Measurements from ENCODE around the gene ZNG1A. TPM values are rescaled to one million over a fixed set of nuclear protein-coding genes. Genes with fewer than 3 reads are reported as not detected.

Gene ZNG1A
- total and polyA plus RNA-seq, 9 of the 15 experiments (the other 6 are each of a cell fraction or from before 2014, with no cell fraction given): 20.7 to 90.6 (median 41.7) TPM

- TF ChIP-seq MGA (IDR thresholded peaks at IDR 0.05): peak; percentile 52
- peak; percentile 9; the same call in 1 of the 2 replicates for TF ChIP-seq TAL1 (IDR thresholded peaks at IDR 0.05)
- peak; percentile 66 for TF ChIP-seq CBFA2T3 (IDR thresholded peaks at IDR 0.05)
- TF ChIP-seq MNT (conservative IDR thresholded peaks at IDR 0.05): 0 out of 4 replicates have a peak, but pooled peaks of 1 of the 2 experiments have one; percentile 18
- peak; percentile 56 for TF ChIP-seq ZBTB33 (CRISPR knock-in tag; IDR thresholded peaks at IDR 0.05)
These were observed 95.7 kb downstream of the ZNG1A start (continued) for GRCh38 chr9:82932-83689.
